GM23338 (cell line): ENCODE results near the gene CLN6.

ENCODE experiments used
- CREB1 ChIP-seq: fragments of 250-450 bp; sonication (Bioruptor Pico); IDR thresholded peaks from 2 replicates; pipeline ENCODE4 v1.5.0; 2020; ENCODE audit warnings: low read depth, mild to moderate bottlenecking, moderate library complexity
- TF ChIP-seq, protein P1 (sequence below), 2 experiments: fragments of 200-600 bp in 1 of 2; sonication (generic) in 1 of 2; conservative IDR thresholded peaks; 2 replicates each; pipeline versions ENCODE4 v1.5.1 to v1.6.1; 2016 to 2017; ENCODE audit warnings: antibody characterized with exemption in 2 of 2, low read depth in 2 of 2, mild to moderate bottlenecking in 2 of 2, moderate library complexity in 1 of 2

DNA sequence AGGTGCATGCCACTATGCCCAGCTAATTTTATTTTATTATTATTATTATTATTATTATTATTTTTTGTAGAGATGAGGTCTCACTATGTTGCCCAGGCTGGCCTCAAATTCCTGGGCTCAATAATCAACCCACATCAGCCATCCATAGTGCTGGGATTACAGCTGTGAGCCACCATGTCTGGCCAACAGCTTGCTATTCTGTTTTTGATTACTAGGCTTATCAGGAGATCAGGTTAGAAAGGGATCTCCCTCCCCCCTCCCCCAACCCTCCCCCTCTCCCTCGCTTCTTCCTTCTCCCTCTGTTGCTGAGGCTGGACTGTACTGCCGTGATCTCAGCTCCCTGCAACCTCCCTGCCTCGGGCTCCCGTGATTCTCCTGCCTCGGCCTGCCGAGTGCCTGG is 8.6 kb downstream of the CLN6 start:
- TF ChIP-seq, protein P1, sequence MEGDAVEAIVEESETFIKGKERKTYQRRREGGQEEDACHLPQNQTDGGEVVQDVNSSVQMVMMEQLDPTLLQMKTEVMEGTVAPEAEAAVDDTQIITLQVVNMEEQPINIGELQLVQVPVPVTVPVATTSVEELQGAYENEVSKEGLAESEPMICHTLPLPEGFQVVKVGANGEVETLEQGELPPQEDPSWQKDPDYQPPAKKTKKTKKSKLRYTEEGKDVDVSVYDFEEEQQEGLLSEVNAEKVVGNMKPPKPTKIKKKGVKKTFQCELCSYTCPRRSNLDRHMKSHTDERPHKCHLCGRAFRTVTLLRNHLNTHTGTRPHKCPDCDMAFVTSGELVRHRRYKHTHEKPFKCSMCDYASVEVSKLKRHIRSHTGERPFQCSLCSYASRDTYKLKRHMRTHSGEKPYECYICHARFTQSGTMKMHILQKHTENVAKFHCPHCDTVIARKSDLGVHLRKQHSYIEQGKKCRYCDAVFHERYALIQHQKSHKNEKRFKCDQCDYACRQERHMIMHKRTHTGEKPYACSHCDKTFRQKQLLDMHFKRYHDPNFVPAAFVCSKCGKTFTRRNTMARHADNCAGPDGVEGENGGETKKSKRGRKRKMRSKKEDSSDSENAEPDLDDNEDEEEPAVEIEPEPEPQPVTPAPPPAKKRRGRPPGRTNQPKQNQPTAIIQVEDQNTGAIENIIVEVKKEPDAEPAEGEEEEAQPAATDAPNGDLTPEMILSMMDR (conservative IDR thresholded peaks at IDR 0.05; ENCODE audit: low read depth in 2 of 2), result no peak
- no peak for TF ChIP-seq CREB1 (CRISPR knock-in tag)
